Dedifferentiated amniotic fluid mesenchymal stem cell (primary cell): ENCODE results near the gene B2M.
"Not testable (repeated sequence)": the region's sequence is repeated elsewhere in the genome, so short reads cannot be mapped to it uniquely, and the experiment has no call there.

Source experiments
- DNase-seq: peaks from one replicate; pipeline ENCODE4 v3.0.0-alpha.2; 2016; ENCODE audit errors: extremely low spot score

B2M gene

DNA sequence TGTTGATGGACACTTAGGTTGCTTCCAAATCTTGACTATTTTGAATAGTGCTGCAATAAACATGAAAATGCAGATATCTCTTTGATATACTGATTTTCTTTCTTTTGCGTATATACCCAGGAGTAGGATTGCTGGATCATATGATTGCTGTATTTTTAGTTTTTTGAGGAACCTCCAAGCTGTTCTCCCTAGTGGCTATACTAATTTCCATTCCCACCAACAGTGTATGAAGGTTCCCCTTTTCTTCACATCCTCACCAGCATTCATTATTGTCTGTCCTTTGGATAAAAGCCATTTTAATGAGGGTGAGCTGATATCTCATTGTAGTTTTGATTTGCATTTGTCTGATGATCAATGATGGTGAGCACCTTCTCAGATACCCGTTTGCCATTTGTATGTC, 12.7 kb upstream of the B2M start:
- no peak for DNase-seq

GRCh38 chr15:44700676-44701075, 10.6 kb upstream of the B2M start:
- DNase-seq: not testable (repeated sequence)

DNA sequence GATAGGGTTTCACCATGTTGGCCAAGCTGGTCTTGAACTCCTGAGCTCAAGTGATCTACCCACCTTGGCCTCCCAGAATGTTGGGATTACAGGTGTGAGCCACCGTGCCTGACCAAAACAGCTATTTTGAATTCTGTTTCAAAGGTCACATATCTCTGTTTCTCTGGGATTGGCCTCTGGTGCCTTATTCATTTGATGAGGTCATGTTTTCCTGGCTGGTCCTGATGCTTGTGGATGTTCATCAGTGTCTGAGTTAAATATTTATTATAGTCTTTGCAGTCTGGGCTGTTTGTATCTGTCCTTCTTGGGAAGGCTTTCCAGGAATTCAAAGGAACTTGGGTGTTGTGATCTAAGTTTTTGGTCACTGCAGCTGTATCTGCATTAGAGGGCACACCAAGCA, 5.3 kb upstream of the B2M start:
- no peak for DNase-seq

GRCh38 chr15:44706401-44706800, 4.9 kb upstream of the B2M start:
- no peak for DNase-seq

- DNase-seq: no peak
Observed at GRCh38 chr15:44706946-44707636, 4.2 kb upstream of the B2M start.

DNA sequence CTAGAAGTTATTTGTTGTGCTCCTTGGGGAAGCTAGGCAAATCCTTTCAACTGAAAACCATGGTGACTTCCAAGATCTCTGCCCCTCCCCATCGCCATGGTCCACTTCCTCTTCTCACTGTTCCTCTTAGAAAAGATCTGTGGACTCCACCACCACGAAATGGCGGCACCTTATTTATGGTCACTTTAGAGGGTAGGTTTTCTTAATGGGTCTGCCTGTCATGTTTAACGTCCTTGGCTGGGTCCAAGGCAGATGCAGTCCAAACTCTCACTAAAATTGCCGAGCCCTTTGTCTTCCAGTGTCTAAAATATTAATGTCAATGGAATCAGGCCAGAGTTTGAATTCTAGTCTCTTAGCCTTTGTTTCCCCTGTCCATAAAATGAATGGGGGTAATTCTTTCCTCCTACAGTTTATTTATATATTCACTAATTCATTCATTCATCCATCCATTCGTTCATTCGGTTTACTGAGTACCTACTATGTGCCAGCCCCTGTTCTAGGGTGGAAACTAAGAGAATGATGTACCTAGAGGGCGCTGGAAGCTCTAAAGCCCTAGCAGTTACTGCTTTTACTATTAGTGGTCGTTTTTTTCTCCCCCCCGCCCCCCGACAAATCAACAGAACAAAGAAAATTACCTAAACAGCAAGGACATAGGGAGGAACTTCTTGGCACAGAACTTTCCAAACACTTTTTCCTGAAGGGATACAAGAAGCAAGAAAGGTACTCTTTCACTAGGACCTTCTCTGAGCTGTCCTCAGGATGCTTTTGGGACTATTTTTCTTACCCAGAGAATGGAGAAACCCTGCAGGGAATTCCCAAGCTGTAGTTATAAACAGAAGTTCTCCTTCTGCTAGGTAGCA, 851 bp upstream of the B2M start:
- DNase-seq: peak; percentile 19

GRCh38 chr15:44711743-44712345, 527 bp downstream of the B2M start:
- peak; percentile 39 for DNase-seq

DNA sequence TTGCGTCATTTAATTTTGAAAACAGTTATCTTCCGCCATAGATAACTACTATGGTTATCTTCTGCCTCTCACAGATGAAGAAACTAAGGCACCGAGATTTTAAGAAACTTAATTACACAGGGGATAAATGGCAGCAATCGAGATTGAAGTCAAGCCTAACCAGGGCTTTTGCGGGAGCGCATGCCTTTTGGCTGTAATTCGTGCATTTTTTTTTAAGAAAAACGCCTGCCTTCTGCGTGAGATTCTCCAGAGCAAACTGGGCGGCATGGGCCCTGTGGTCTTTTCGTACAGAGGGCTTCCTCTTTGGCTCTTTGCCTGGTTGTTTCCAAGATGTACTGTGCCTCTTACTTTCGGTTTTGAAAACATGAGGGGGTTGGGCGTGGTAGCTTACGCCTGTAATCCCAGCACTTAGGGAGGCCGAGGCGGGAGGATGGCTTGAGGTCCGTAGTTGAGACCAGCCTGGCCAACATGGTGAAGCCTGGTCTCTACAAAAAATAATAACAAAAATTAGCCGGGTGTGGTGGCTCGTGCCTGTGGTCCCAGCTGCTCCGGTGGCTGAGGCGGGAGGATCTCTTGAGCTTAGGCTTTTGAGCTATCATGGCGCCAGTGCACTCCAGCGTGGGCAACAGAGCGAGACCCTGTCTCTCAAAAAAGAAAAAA, 1.2 kb downstream of the B2M start:
- DNase-seq: peak; percentile 70

DNA sequence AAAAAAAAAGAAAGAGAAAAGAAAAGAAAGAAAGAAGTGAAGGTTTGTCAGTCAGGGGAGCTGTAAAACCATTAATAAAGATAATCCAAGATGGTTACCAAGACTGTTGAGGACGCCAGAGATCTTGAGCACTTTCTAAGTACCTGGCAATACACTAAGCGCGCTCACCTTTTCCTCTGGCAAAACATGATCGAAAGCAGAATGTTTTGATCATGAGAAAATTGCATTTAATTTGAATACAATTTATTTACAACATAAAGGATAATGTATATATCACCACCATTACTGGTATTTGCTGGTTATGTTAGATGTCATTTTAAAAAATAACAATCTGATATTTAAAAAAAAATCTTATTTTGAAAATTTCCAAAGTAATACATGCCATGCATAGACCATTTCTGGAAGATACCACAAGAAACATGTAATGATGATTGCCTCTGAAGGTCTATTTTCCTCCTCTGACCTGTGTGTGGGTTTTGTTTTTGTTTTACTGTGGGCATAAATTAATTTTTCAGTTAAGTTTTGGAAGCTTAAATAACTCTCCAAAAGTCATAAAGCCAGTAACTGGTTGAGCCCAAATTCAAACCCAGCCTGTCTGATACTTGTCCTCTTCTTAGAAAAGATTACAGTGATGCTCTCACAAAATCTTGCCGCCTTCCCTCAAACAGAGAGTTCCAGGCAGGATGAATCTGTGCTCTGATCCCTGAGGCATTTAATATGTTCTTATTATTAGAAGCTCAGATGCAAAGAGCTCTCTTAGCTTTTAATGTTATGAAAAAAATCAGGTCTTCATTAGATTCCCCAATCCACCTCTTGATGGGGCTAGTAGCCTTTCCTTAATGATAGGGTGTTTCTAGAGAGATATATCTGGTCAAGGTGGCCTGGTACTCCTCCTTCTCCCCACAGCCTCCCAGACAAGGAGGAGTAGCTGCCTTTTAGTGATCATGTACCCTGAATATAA, 2.0 kb downstream of the B2M start:
- no peak for DNase-seq

DNA sequence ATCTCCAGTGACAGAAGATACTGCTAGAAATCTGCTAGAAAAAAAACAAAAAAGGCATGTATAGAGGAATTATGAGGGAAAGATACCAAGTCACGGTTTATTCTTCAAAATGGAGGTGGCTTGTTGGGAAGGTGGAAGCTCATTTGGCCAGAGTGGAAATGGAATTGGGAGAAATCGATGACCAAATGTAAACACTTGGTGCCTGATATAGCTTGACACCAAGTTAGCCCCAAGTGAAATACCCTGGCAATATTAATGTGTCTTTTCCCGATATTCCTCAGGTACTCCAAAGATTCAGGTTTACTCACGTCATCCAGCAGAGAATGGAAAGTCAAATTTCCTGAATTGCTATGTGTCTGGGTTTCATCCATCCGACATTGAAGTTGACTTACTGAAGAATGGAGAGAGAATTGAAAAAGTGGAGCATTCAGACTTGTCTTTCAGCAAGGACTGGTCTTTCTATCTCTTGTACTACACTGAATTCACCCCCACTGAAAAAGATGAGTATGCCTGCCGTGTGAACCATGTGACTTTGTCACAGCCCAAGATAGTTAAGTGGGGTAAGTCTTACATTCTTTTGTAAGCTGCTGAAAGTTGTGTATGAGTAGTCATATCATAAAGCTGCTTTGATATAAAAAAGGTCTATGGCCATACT, 4.0 kb downstream of the B2M start:
- no peak for DNase-seq

- DNase-seq: no peak
Observed at GRCh38 chr15:44715797-44716334, 4.5 kb downstream of the B2M start.

DNA sequence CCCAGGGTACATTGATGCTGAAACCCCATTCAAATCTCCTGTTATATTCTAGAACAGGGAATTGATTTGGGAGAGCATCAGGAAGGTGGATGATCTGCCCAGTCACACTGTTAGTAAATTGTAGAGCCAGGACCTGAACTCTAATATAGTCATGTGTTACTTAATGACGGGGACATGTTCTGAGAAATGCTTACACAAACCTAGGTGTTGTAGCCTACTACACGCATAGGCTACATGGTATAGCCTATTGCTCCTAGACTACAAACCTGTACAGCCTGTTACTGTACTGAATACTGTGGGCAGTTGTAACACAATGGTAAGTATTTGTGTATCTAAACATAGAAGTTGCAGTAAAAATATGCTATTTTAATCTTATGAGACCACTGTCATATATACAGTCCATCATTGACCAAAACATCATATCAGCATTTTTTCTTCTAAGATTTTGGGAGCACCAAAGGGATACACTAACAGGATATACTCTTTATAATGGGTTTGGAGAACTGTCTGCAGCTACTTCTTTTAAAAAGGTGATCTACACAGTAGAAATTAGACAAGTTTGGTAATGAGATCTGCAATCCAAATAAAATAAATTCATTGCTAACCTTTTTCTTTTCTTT, 5.8 kb downstream of the B2M start:
- no peak for DNase-seq

DNA sequence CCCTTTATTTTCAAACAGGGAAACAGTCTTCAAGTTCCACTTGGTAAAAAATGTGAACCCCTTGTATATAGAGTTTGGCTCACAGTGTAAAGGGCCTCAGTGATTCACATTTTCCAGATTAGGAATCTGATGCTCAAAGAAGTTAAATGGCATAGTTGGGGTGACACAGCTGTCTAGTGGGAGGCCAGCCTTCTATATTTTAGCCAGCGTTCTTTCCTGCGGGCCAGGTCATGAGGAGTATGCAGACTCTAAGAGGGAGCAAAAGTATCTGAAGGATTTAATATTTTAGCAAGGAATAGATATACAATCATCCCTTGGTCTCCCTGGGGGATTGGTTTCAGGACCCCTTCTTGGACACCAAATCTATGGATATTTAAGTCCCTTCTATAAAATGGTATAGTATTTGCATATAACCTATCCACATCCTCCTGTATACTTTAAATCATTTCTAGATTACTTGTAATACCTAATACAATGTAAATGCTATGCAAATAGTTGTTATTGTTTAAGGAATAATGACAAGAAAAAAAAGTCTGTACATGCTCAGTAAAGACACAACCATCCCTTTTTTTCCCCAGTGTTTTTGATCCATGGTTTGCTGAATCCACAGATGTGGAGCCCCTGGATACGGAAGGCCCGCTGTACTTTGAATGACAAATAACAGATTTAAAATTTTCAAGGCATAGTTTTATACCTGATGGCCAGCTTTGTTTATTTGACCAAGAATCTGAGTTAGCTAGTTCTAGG, 7.0 kb downstream of the B2M start:
- DNase-seq: no peak

GRCh38 chr15:44718927-44719292, 7.6 kb downstream of the B2M start:
- no peak for DNase-seq

DNA sequence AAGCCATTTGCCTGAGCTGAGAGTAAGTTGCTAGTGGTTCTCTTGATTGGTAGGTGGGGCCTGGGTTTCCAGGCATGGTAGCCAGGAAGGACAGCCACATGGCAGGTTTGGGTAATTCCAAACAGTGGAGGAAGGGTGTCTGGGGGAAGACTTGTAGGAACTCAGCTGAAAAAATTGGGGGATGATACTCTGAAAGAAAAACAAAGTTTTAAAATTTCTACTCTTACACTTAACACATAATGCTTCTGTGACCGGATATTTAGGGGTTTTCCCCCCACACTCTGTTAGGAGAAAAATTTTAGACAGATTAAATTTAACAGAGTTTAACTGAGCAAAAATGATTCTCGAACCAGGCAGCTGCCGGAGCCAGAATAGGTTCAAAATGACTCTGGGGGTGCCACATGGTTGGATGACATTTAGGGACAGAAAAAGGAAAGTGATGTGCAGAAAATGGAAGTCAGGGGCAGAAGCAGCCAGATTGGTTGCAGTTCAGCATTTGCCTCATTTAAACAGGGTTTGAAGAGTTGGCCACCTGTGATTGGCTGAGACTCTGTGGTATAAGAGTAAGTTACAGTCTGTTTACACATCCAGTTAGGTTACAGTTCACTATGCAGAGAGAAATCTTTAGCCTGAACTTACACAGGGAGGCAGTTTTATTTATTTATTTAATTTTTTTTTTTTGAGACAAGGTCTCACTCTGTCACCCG, 8.1 kb downstream of the B2M start:
- DNase-seq: no peak

- DNase-seq: not testable (repeated sequence)
Observed at GRCh38 chr15:44720000-44720435, 8.7 kb downstream of the B2M start.

GRCh38 chr15:44720460-44721176, 9.3 kb downstream of the B2M start:
- no peak for DNase-seq

DNA sequence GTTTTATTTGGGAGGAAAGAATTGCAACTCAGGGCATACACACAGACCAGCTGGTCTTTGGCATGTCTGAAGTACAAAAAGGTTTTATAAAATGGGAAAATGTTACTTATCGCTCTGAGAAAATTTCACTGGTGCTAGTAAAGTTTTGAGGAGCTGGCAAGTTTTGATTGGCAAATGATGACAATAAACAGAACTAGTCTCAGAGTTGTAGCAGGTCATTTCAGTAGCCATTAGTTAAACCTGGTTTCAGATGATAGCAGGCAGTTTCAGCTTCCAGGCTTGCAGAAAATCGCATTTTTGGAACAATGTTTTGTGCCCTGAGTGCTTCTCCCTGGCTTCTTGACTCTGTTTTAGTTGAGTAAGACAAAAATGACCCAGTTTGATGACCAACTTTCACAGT, 10.7 kb downstream of the B2M start:
- DNase-seq: no peak
